Measurements from ENCODE around the gene MET.
"Not testable (repeated sequence)": the region's sequence is repeated elsewhere in the genome, so short reads cannot be mapped to it uniquely, and the experiment has no call there.

Gene MET

GRCh38 chr7:116806046-116806944 lies 134.3 kb downstream of the MET start:
- H3K4me1 Mint-ChIP-seq (ENCODE audit: low read depth): peaks cover 5% of the 10 kb centered on the region
- no peak for DNase-seq (ENCODE audit: low spot score)
- H3K27ac Mint-ChIP-seq: no peak overlapping the region
- peaks cover 12% of the 10 kb centered on the region for H3K27me3 Mint-ChIP-seq (ENCODE audit: low read depth)
- no peaks in the 10 kb centered on the region for H3K36me3 Mint-ChIP-seq (ENCODE audit: low read depth)
- H3K4me3 Mint-ChIP-seq: no peak overlapping the region
- H3K9me3 Mint-ChIP-seq: no peaks in the 10 kb centered on the region

DNA sequence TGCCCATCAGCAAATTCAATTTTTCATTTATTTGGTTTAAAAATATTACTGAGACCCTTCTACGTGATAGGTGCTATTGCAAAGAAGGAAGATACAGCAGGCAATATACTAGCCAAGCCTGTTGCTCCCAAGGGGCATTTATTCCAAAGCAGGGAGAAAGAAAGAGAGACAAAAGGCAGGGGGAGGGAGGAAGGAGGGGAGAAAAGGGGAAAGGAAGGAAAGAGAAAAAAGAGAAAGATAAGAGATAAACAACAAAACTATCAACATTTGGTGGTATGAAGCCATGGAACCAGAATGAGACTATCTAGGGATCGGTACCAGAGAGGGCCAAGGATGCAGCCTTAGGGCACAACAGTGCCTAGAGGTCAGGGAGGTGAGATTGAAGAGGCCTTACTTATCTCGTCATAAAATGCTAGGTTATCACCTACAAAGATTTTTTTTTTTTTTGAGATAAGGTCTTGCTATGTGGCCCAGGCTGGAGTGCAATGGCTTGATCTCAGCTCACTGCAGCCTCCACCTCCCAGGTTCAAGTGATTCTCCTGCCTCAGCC lies 135.1 kb downstream of the MET start:
- H3K4me3 Mint-ChIP-seq: no peak overlapping the region
- no peaks in the 10 kb centered on the region for H3K36me3 Mint-ChIP-seq (ENCODE audit: low read depth)
- no peak overlapping the region for H3K27ac Mint-ChIP-seq
- peaks cover 12% of the 10 kb centered on the region for H3K27me3 Mint-ChIP-seq (ENCODE audit: low read depth)
- H3K9me3 Mint-ChIP-seq: no peaks in the 10 kb centered on the region
- peaks cover 4% of the 10 kb centered on the region for H3K4me1 Mint-ChIP-seq (ENCODE audit: low read depth)
- no peak for DNase-seq (ENCODE audit: low spot score)

GRCh38 chr7:116809636-116810266 lies 137.8 kb downstream of the MET start:
- Mint-ChIP-seq H3K36me3 (ENCODE audit: low read depth) (no peaks in the 10 kb centered on the region), H3K4me3 (no peak overlapping the region), H3K27me3 (ENCODE audit: low read depth) (peaks cover 19% of the 10 kb centered on the region), H3K4me1 (ENCODE audit: low read depth) (no peaks in the 10 kb centered on the region), H3K27ac (no peak overlapping the region), H3K9me3 (no peaks in the 10 kb centered on the region)
- DNase-seq (ENCODE audit: low spot score): no peak

DNA sequence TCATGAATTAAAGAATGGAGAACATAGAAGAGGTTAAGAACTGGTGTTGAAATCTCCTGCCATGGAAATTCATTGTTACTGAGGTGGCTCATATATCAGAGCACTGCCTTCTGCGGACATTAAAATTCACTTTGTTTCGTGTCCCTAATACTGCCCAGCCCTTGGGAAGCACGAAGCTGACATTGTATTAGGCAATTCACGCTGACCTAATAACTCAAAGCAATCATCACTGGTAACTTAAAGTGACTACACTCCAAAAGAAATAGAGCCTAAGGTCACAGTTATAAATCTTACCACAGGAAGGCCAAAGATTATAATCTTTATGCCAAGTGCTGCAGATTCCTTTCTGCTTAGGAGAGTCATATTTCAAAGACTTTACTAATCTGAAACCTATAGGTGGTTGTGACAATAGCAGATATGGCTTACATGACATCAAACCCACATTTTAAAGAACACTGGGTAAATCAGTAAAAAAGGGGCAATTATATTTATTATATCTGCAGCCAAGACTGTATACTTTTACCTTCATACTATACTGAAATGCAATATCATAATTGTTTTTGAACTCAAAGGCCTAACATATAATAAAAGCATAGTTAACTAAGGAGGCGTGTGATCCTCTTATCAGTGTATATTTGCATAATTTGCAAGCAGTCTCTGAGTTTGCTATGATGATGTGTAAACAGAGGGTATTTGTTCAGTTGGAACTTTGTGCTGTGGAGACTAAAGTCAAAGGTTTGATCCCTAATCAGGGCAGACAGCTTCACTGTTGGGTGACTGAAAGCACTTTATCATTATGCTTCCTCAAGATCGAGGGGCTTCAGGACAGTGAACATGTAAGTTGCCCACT lies 138.5 kb downstream of the MET start:
- Mint-ChIP-seq H3K36me3 (ENCODE audit: low read depth) (no peaks in the 10 kb centered on the region), H3K4me3 (no peak overlapping the region), H3K9me3 (no peaks in the 10 kb centered on the region), H3K27me3 (ENCODE audit: low read depth) (peaks cover 23% of the 10 kb centered on the region), H3K4me1 (ENCODE audit: low read depth) (no peaks in the 10 kb centered on the region), H3K27ac (no peak overlapping the region)
- no peak for DNase-seq (ENCODE audit: low spot score)

- Mint-ChIP-seq H3K27me3 (ENCODE audit: low read depth) (peaks cover 23% of the 10 kb centered on the region), H3K9me3 (no peaks in the 10 kb centered on the region), H3K4me3 (no peak overlapping the region), H3K4me1 (ENCODE audit: low read depth) (no peaks in the 10 kb centered on the region), H3K36me3 (ENCODE audit: low read depth) (no peaks in the 10 kb centered on the region), H3K27ac (no peak overlapping the region)
- DNase-seq (ENCODE audit: low spot score): no peak
These were observed 139.8 kb downstream of the MET start for GRCh38 chr7:116811768-116812167.

DNA sequence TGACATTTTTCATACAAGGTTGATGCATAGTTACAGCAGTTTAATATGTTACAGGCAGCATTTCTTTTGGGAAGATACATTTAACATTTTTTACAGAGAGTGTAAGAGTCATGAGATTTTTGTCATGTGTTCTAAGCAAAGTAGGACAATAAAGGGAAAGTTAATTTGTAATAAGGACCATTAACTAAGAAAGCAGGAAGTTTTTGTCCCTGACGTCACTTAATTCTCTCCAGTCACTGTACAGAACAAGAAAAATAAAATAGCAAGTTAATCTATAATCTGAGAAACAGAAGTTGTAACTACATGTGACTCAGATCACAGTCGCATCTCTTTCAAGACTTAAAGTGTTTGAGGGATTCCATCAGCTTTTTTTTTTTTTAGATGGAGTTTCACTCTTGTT lies 140.9 kb downstream of the MET start:
- H3K4me3 Mint-ChIP-seq: no peak overlapping the region
- H3K9me3 Mint-ChIP-seq: no peaks in the 10 kb centered on the region
- no peak overlapping the region for H3K27ac Mint-ChIP-seq
- peaks cover 28% of the 10 kb centered on the region for H3K27me3 Mint-ChIP-seq (ENCODE audit: low read depth)
- DNase-seq (ENCODE audit: low spot score): no peak
- H3K36me3 Mint-ChIP-seq (ENCODE audit: low read depth): no peaks in the 10 kb centered on the region
- no peaks in the 10 kb centered on the region for H3K4me1 Mint-ChIP-seq (ENCODE audit: low read depth)

GRCh38 chr7:116813371-116813770 lies 141.4 kb downstream of the MET start:
- not testable (repeated sequence) for H3K36me3 Mint-ChIP-seq (ENCODE audit: low read depth); H3K4me3 Mint-ChIP-seq; H3K9me3 Mint-ChIP-seq; DNase-seq (ENCODE audit: low spot score); H3K27ac Mint-ChIP-seq; H3K4me1 Mint-ChIP-seq (ENCODE audit: low read depth)
- H3K27me3 Mint-ChIP-seq (ENCODE audit: low read depth): peaks cover 24% of the 10 kb centered on the region

GRCh38 chr7:116815041-116815440 lies 143.0 kb downstream of the MET start:
- Mint-ChIP-seq H3K9me3 (no peaks in the 10 kb centered on the region), H3K4me1 (ENCODE audit: low read depth) (no peaks in the 10 kb centered on the region), H3K27ac (no peak overlapping the region), H3K4me3 (no peak overlapping the region), H3K27me3 (ENCODE audit: low read depth) (peaks cover 30% of the 10 kb centered on the region), H3K36me3 (ENCODE audit: low read depth) (no peaks in the 10 kb centered on the region)
- no peak for DNase-seq (ENCODE audit: low spot score)

- no peak for DNase-seq (ENCODE audit: low spot score)
- Mint-ChIP-seq H3K4me1 (ENCODE audit: low read depth) (no peaks in the 10 kb centered on the region), H3K27me3 (ENCODE audit: low read depth) (peaks cover 33% of the 10 kb centered on the region), H3K27ac (no peak overlapping the region), H3K36me3 (ENCODE audit: low read depth) (no peaks in the 10 kb centered on the region), H3K4me3 (no peak overlapping the region), H3K9me3 (no peaks in the 10 kb centered on the region)
These were observed 148.2 kb downstream of the MET start for GRCh38 chr7:116820149-116820548.

- not testable (repeated sequence) for DNase-seq (ENCODE audit: low spot score); H3K9me3 Mint-ChIP-seq; H3K4me1 Mint-ChIP-seq (ENCODE audit: low read depth); H3K36me3 Mint-ChIP-seq (ENCODE audit: low read depth); H3K27ac Mint-ChIP-seq; H3K4me3 Mint-ChIP-seq
- H3K27me3 Mint-ChIP-seq (ENCODE audit: low read depth): peaks cover 41% of the 10 kb centered on the region
These were observed 149.7 kb downstream of the MET start for GRCh38 chr7:116821647-116822046.

- no peak for DNase-seq (ENCODE audit: low spot score)
- no peak overlapping the region for H3K4me3 Mint-ChIP-seq
These were observed 152.5 kb downstream of the MET start for GRCh38 chr7:116824449-116824848.

GRCh38 chr7:116828281-116828680 lies 156.3 kb downstream of the MET start:
- Mint-ChIP-seq H3K4me1 (ENCODE audit: low read depth) (no peaks in the 10 kb centered on the region), H3K27ac (no peak overlapping the region), H3K9me3 (no peaks in the 10 kb centered on the region), H3K27me3 (ENCODE audit: low read depth) (peaks cover 27% of the 10 kb centered on the region), H3K36me3 (ENCODE audit: low read depth) (no peaks in the 10 kb centered on the region), H3K4me3 (no peak overlapping the region)
- DNase-seq (ENCODE audit: low spot score): no peak

More at GRCh38 chr7:116824449-116824848, 152.5 kb downstream of the MET start:
- no peak overlapping the region for H3K27ac Mint-ChIP-seq
- H3K36me3 Mint-ChIP-seq (ENCODE audit: low read depth): no peaks in the 10 kb centered on the region
- no peaks in the 10 kb centered on the region for H3K9me3 Mint-ChIP-seq
- no peaks in the 10 kb centered on the region for H3K4me1 Mint-ChIP-seq (ENCODE audit: low read depth)
- H3K27me3 Mint-ChIP-seq (ENCODE audit: low read depth): peaks cover 31% of the 10 kb centered on the region

- no peaks in the 10 kb centered on the region for H3K9me3 Mint-ChIP-seq
- H3K4me1 Mint-ChIP-seq (ENCODE audit: low read depth): no peaks in the 10 kb centered on the region
- no peaks in the 10 kb centered on the region for H3K36me3 Mint-ChIP-seq (ENCODE audit: low read depth)
- DNase-seq (ENCODE audit: low spot score): no peak
- no peak overlapping the region for H3K4me3 Mint-ChIP-seq
- no peak overlapping the region for H3K27ac Mint-ChIP-seq
- H3K27me3 Mint-ChIP-seq (ENCODE audit: low read depth): peaks cover 19% of the 10 kb centered on the region
These were observed 157.0 kb downstream of the MET start for GRCh38 chr7:116829041-116829440.

DNA sequence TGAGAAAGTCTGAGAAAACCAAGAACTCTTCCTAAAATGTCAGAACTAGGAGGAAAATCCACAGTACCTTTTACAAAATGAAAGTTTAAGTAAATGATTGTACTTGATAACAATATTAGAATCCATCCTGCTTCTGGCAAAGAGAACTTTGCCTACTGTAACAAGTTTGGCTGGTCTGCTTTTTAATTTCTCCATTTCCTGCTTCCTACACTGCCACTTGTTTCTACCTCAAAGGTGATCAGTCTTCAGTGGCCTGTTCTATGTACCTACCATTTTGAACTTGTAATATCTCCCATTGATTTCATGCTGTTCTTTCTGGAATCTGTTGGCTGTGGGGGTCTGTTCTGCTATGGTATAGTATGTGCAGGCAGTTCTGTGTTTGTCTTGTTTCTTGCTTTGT lies 157.5 kb downstream of the MET start:
- Mint-ChIP-seq H3K36me3 (ENCODE audit: low read depth) (no peaks in the 10 kb centered on the region), H3K9me3 (no peaks in the 10 kb centered on the region), H3K4me3 (no peak overlapping the region), H3K4me1 (ENCODE audit: low read depth) (no peaks in the 10 kb centered on the region), H3K27ac (no peak overlapping the region), H3K27me3 (ENCODE audit: low read depth) (peaks cover 15% of the 10 kb centered on the region)
- DNase-seq (ENCODE audit: low spot score): no peak

Data from T-helper 2 cell treated with Interferon-gamma antibody and Interleukin-4, amounts not matched to agents 5 μg/mL and 100 μg/mL, for 36 hours (primary cell).